Osteocyte (in vitro differentiated cells): Measurements from ENCODE around the gene FLT1. TPM values are rescaled to one million over a fixed set of nuclear protein-coding genes. Genes with fewer than 3 reads are reported as not detected.

Experiments used
- DNase-seq: peaks from one replicate; pipeline ENCODE4 v3.0.0; 2021; ENCODE audit warnings: mixed read lengths; ENCODE audit not compliant: unreplicated experiment; ENCODE audit errors: extremely low spot score
- H3K27ac Mint-ChIP-seq: one replicate; pipeline ENCODE4 v1.8.0; 2021; ENCODE audit warnings: mild to moderate bottlenecking, mixed read lengths; ENCODE audit not compliant: unreplicated experiment
- H3K27me3 Mint-ChIP-seq: one replicate; pipeline ENCODE4 v1.8.0; 2021; ENCODE audit warnings: mixed read lengths; ENCODE audit not compliant: unreplicated experiment
- H3K36me3 Mint-ChIP-seq: one replicate; pipeline ENCODE4 v1.8.0; 2021; ENCODE audit warnings: mixed read lengths; ENCODE audit not compliant: unreplicated experiment
- H3K4me1 Mint-ChIP-seq: one replicate; pipeline ENCODE4 v1.8.0; 2021; ENCODE audit warnings: mixed read lengths; ENCODE audit not compliant: unreplicated experiment
- H3K4me3 Mint-ChIP-seq: one replicate; pipeline ENCODE4 v1.8.0; 2021; ENCODE audit warnings: mild to moderate bottlenecking, moderate library complexity, mixed read lengths; ENCODE audit not compliant: unreplicated experiment
- H3K9me3 Mint-ChIP-seq: one replicate; pipeline ENCODE4 v1.8.0; 2021; ENCODE audit warnings: mixed read lengths; ENCODE audit not compliant: unreplicated experiment
- CTCF ChIP-seq: fragments of 200-600 bp; sonication (generic); IDR thresholded peaks from 2 replicates; pipeline ENCODE4 v1.5.0; 2021; ENCODE audit warnings: antibody characterized with exemption, mild to moderate bottlenecking, moderate library complexity
- total RNA-seq: library from RNA; stranded (reverse); gene quantifications from 2 replicates; pipeline ENCODE4 v1.2.1, GENCODE V29; 2021

The FLT1 gene
- total RNA-seq, 1 donor from 2014 or later, result 3.4 TPM

DNA sequence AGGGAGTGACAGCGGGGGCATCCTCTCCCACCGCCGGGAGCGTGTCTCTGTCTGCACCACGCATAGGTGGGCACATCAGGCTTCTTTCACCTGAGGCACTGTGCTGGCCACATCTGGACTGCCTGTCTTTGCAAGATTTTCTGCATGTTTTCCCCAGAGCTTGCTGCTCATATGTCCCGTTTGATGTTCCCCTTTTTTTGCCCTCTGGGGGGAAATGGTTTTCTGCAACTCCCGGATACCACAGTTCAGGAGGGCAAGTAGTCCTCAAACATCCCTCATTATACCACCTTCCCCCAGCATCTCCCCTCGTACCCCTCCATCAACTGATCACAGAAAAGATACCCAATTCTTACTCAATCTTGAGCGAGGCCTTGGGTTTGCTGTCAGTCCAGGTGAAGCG lies 188.6 kb downstream of the FLT1 start:
- Mint-ChIP-seq H3K27ac (no peak overlapping the region), H3K36me3 (no peaks in the 10 kb centered on the region), H3K9me3 (no peaks in the 10 kb centered on the region), H3K4me1 (no peaks in the 10 kb centered on the region), H3K27me3 (no peaks in the 10 kb centered on the region), H3K4me3 (no peak overlapping the region)
- DNase-seq, result no peak
- TF ChIP-seq CTCF, result no peak

DNA sequence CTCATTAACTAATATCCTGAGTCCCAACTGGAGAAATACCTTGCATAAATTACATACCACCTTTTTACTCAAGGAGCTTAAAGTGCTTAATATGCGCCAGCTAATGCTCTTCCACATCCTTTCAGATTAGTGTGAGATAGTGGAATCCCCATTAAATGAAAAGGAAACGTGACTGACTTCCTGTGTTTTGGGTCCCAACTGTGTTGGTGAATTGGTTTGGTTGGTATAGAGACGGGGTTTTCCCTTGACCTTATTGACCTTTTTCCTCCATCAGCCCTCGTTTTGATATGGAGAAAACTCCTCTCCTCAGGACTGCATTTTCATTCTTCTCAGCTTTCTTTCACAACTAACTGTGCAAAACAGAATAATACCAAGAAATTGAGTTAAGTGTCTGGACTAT lies 193.1 kb downstream of the FLT1 start:
- no peak for TF ChIP-seq CTCF
- DNase-seq, result no peak
- Mint-ChIP-seq H3K4me3 (no peak overlapping the region), H3K27me3 (no peaks in the 10 kb centered on the region), H3K36me3 (peaks cover 6% of the 10 kb centered on the region), H3K9me3 (no peaks in the 10 kb centered on the region), H3K4me1 (peaks cover 8% of the 10 kb centered on the region), H3K27ac (no peak overlapping the region)

DNA sequence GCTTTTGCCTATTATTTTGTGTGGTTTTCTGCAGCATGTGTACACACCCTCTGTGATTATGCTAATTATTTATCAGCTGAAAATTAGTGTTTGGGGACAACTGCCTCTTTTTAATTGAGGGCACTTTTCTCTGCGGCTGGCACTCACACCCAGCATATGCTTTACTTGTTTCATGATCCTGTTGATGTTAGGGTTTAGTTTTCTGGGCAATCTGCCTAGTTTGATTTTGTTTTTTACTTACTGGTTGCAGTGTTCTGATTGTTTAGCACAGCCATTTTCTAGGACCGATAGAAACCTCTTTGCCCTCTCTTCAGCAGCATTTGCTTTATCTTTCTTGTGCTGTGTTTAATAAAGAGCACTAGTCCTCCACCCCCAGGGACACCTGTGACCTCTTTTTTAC lies 195.0 kb downstream of the FLT1 start:
- peaks cover 19% of the 10 kb centered on the region for H3K36me3 Mint-ChIP-seq
- TF ChIP-seq CTCF, result no peak
- no peaks in the 10 kb centered on the region for H3K27me3 Mint-ChIP-seq
- no peak overlapping the region for H3K27ac Mint-ChIP-seq
- DNase-seq, result no peak
- no peak overlapping the region for H3K4me3 Mint-ChIP-seq
- no peaks in the 10 kb centered on the region for H3K9me3 Mint-ChIP-seq
- peaks cover 15% of the 10 kb centered on the region for H3K4me1 Mint-ChIP-seq

DNA sequence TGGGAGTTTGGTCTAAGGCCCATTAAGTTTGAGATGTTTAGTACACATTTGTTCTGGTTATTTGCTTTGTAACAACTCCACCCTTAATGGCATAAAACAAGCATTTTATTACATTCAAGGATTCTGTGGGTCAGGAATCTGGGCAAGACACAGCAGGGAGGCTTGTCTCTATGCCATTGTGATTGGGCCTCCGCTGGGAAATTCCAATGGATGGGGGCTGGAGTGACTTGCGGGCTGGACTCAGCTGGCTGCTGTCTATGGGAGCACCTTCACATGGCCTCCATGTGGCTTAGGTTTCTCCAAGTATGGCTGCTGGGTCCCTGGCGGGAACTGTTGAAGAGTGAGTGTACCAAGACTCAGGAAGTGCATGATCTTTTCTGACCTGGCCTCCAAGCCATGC lies 197.6 kb downstream of the FLT1 start:
- Mint-ChIP-seq H3K27me3 (no peaks in the 10 kb centered on the region), H3K36me3 (peaks cover 33% of the 10 kb centered on the region), H3K4me3 (no peak overlapping the region), H3K27ac (peak overlapping the region; percentile 3), H3K4me1 (peaks cover 15% of the 10 kb centered on the region), H3K9me3 (no peaks in the 10 kb centered on the region)
- no peak for DNase-seq
- no peak for TF ChIP-seq CTCF

GRCh38 chr13:28286263-28286662 lies 208.7 kb downstream of the FLT1 start:
- Mint-ChIP-seq H3K27ac (no peak overlapping the region), H3K36me3 (peaks cover 40% of the 10 kb centered on the region), H3K9me3 (no peaks in the 10 kb centered on the region), H3K4me3 (no peak overlapping the region), H3K27me3 (no peaks in the 10 kb centered on the region), H3K4me1 (no peaks in the 10 kb centered on the region)
- TF ChIP-seq CTCF, result no peak
- DNase-seq, result no peak
